H9 (cell line): ENCODE results near the gene HSD17B12. TPM values are rescaled to one million over a fixed set of nuclear protein-coding genes. Genes with fewer than 3 reads are reported as not detected.

Source experiments
- DNase-seq: peaks from one replicate; pipeline ENCODE4 v3.0.0-alpha.2; 2017
- H2AFZ ChIP-seq: one replicate; pipeline ENCODE4 v1.6.1; 2013; ENCODE audit warnings: mild to moderate bottlenecking, low read length, control low read depth, moderate library complexity
- H2AK5ac ChIP-seq: 2 replicates; pipeline ENCODE4 v1.6.1; 2013; ENCODE audit warnings: low read length, control low read depth, mixed read lengths; ENCODE audit not compliant: insufficient read length
- H2BK120ac ChIP-seq: one replicate; pipeline ENCODE4 v1.6.1; 2013; ENCODE audit warnings: low read depth, mild to moderate bottlenecking, low read length, control low read depth, inconsistent platforms; ENCODE audit not compliant: poor library complexity, severe bottlenecking
- H2BK12ac ChIP-seq: 2 replicates; pipeline ENCODE4 v1.6.1; 2013; ENCODE audit warnings: low read length, control low read depth, mixed read lengths, low read depth; ENCODE audit not compliant: insufficient read length
- H2BK15ac ChIP-seq: 2 replicates; pipeline ENCODE4 v1.6.1; 2013; ENCODE audit warnings: low read depth, low read length, control low read depth
- H2BK20ac ChIP-seq: one replicate; pipeline ENCODE4 v1.6.1; 2013; ENCODE audit warnings: low read depth, mild to moderate bottlenecking, low read length, control low read depth, inconsistent platforms; ENCODE audit not compliant: poor library complexity, severe bottlenecking
- H2BK5ac ChIP-seq: 2 replicates; pipeline ENCODE4 v1.6.1; 2013; ENCODE audit warnings: low read length, control low read depth, mixed read lengths; ENCODE audit not compliant: insufficient read length
- H3K14ac ChIP-seq: 2 replicates; pipeline ENCODE4 v1.6.1; 2013; ENCODE audit warnings: low read length, control low read depth; ENCODE audit not compliant: insufficient read depth
- H3K18ac ChIP-seq: 2 replicates; pipeline ENCODE4 v1.6.1; 2013; ENCODE audit warnings: low read depth, mild to moderate bottlenecking, mixed read lengths, low read length, control low read depth; ENCODE audit not compliant: insufficient read length
- H3K23ac ChIP-seq: 2 replicates; pipeline ENCODE4 v1.6.1; 2013; ENCODE audit warnings: low read length, control low read depth, mixed read lengths, low read depth; ENCODE audit not compliant: insufficient read length
- H3K23me2 ChIP-seq: 2 replicates; pipeline ENCODE4 v1.6.1; 2013; ENCODE audit warnings: low read depth, mild to moderate bottlenecking, mixed read lengths, low read length, control low read depth; ENCODE audit not compliant: insufficient read length, poor library complexity, severe bottlenecking
- H3K27ac ChIP-seq: 2 replicates; pipeline ENCODE4 v1.5.1; 2013; ENCODE audit warnings: low read length, control low read depth, mixed read lengths, low read depth; ENCODE audit not compliant: insufficient read length
- H3K27me3 ChIP-seq: 2 replicates; pipeline ENCODE4 v1.6.1; 2013; ENCODE audit warnings: low read length, control low read depth, inconsistent platforms; ENCODE audit not compliant: insufficient read depth
- H3K4ac ChIP-seq: 2 replicates; pipeline ENCODE4 v1.6.1; 2013; ENCODE audit warnings: low read depth, mild to moderate bottlenecking, control low read depth, inconsistent platforms, low read length, moderate library complexity
- H3K4me1 ChIP-seq: 2 replicates; pipeline ENCODE4 v1.6.1; 2013; ENCODE audit warnings: low read length, control low read depth, inconsistent platforms; ENCODE audit not compliant: insufficient read depth
- H3K4me2 ChIP-seq: 2 replicates; pipeline ENCODE4 v1.6.1; 2013; ENCODE audit warnings: low read length, control low read depth, mixed read lengths; ENCODE audit not compliant: insufficient read length, insufficient read depth
- H3K56ac ChIP-seq: 2 replicates; pipeline ENCODE4 v1.6.1; 2013; ENCODE audit warnings: low read depth, mild to moderate bottlenecking, mixed read lengths, low read length, control low read depth; ENCODE audit not compliant: insufficient read length
- H3K79me1 ChIP-seq: 2 replicates; pipeline ENCODE4 v1.6.1; 2013; ENCODE audit warnings: low read depth, mild to moderate bottlenecking, moderate library complexity, low read length, control low read depth, inconsistent platforms; ENCODE audit not compliant: insufficient read depth, poor library complexity, severe bottlenecking
- H3K79me2 ChIP-seq: 2 replicates; pipeline ENCODE4 v1.6.1; 2013; ENCODE audit warnings: low read length, control low read depth, inconsistent platforms; ENCODE audit not compliant: insufficient read depth
- H3K9ac ChIP-seq: 2 replicates; pipeline ENCODE4 v1.6.1; 2013; ENCODE audit warnings: low read length, control low read depth, mixed read lengths; ENCODE audit not compliant: insufficient read length; ENCODE audit errors: extremely low read depth
- H3K9me3 ChIP-seq: one replicate; pipeline ENCODE4 v1.6.1; 2013; ENCODE audit warnings: low read depth, low read length, inconsistent platforms; ENCODE audit not compliant: control insufficient read depth
- H3T11ph ChIP-seq: one replicate; pipeline ENCODE4 v1.6.1; 2013; ENCODE audit warnings: mild to moderate bottlenecking, low read length, control low read depth, inconsistent platforms
- H4K20me1 ChIP-seq: one replicate; pipeline ENCODE4 v1.6.1; 2013; ENCODE audit not compliant: control insufficient read depth, insufficient read length, insufficient read depth
- H4K5ac ChIP-seq: 2 replicates; pipeline ENCODE4 v1.6.1; 2013; ENCODE audit warnings: low read depth, mild to moderate bottlenecking, mixed read lengths, low read length, control low read depth; ENCODE audit not compliant: insufficient read length
- H4K8ac ChIP-seq: replicated peaks from 2 replicates; pipeline ENCODE4 v1.6.1; 2013; ENCODE audit warnings: low read length, control low read depth, mixed read lengths, low read depth; ENCODE audit not compliant: insufficient read length
- H4K91ac ChIP-seq: 2 replicates; pipeline ENCODE4 v1.6.1; 2013; ENCODE audit warnings: low read depth, mild to moderate bottlenecking, moderate library complexity, mixed read lengths, low read length, control low read depth; ENCODE audit not compliant: insufficient read length
- H3K27ac Mint-ChIP-seq, 3 experiments: 2 replicates in 2 of 3; 3 replicates in 1 of 3; pipeline ENCODE4 v1.8.0; 2020 to 2021; ENCODE audit warnings: mixed read lengths in 3 of 3, mild to moderate bottlenecking in 1 of 3, moderate library complexity in 1 of 3
- H3K27me3 Mint-ChIP-seq: 2 replicates; pipeline ENCODE4 v1.8.0; 2021; ENCODE audit warnings: low read depth, mild to moderate bottlenecking, moderate library complexity, mixed read lengths
- H3K36me3 Mint-ChIP-seq, 3 experiments: 2 replicates in 2 of 3; 3 replicates in 1 of 3; pipeline ENCODE4 v1.8.0; 2020 to 2021; ENCODE audit warnings: low read depth in 3 of 3, mixed read lengths in 3 of 3; ENCODE audit not compliant: insufficient read depth in 1 of 3
- H3K4me1 Mint-ChIP-seq, 2 experiments: 2 replicates each; pipeline ENCODE4 v1.8.0; 2020; ENCODE audit warnings: mixed read lengths in 2 of 2
- H3K4me3 Mint-ChIP-seq, 2 experiments: 2 replicates in 1 of 2; 3 replicates in 1 of 2; pipeline ENCODE4 v1.8.0; 2020 to 2021; ENCODE audit warnings: mild to moderate bottlenecking in 2 of 2, mixed read lengths in 2 of 2, moderate library complexity in 1 of 2
- H3K9me3 Mint-ChIP-seq, 2 experiments: 2 replicates in 1 of 2; 3 replicates in 1 of 2; pipeline ENCODE4 v1.8.0; 2020; ENCODE audit warnings: mild to moderate bottlenecking in 2 of 2, mixed read lengths in 2 of 2, moderate library complexity in 1 of 2
- CTCF ChIP-seq: fragments of 200-600 bp; sonication (generic); conservative IDR thresholded peaks from 3 replicates; pipeline ENCODE4 v1.8.0; 2021; ENCODE audit warnings: antibody characterized with exemption, mild to moderate bottlenecking
- WGBS: extraction: QIAGEN DNeasy Blood & Tissue Kit; methylation state at CpG from one replicate; pipeline ENCODE4 v1.1.7; 2013; ENCODE audit warnings: missing lambda C conversion rate, low lambda C conversion rate, mixed read lengths; ENCODE audit not compliant: insufficient read length; ENCODE audit errors: extremely low coverage; 5-methylcytosine and 5-hydroxymethylcytosine counted together
- total RNA-seq: library from RNA; stranded (reverse); gene quantifications from 2 replicates; pipeline ENCODE4 v1.2.1, GENCODE V29; 2021

Gene HSD17B12
- total RNA-seq, 1 experiment from 2014 or later, result 111 TPM

GRCh38 chr11:43892851-43893250 lies 212.3 kb downstream of the HSD17B12 start:
- Mint-ChIP-seq H3K9me3 (no peaks in the 10 kb centered on the region), H3K27ac (no peak overlapping the region), H3K4me3 (no peak overlapping the region), H3K36me3 (peaks cover 6 to 46% (median 45%) of the 10 kb centered on the region in 3 experiments; a peak in 6 of 7 replicates), H3K4me1 (no peaks in the 10 kb centered on the region), H3K27me3 (no peaks in the 10 kb centered on the region)
- no peaks in the 10 kb centered on the region for H3K23me2 ChIP-seq
- H2BK20ac ChIP-seq, result no peak overlapping the region
- no peak overlapping the region for H3K18ac ChIP-seq
- H3K9me3 ChIP-seq, result no peaks in the 10 kb centered on the region
- no peaks in the 10 kb centered on the region for H3K79me2 ChIP-seq
- H3K23ac ChIP-seq, result no peak overlapping the region
- H4K20me1 ChIP-seq, result no peaks in the 10 kb centered on the region
- no peak overlapping the region for H4K5ac ChIP-seq
- H3K27me3 ChIP-seq, result no peaks in the 10 kb centered on the region
- H2AK5ac ChIP-seq, result no peak overlapping the region
- H3K9ac ChIP-seq, result no peak overlapping the region
- DNase-seq, result no peak
- no peak overlapping the region for H3T11ph ChIP-seq
- H2AFZ ChIP-seq, result no peak overlapping the region
- H3K56ac ChIP-seq, result no peak overlapping the region
- H4K91ac ChIP-seq, result no peak overlapping the region
- no peaks in the 10 kb centered on the region for H3K4me1 ChIP-seq
- H2BK12ac ChIP-seq, result no peak overlapping the region
- H2BK5ac ChIP-seq, result no peak overlapping the region
- no peak overlapping the region for H3K4me2 ChIP-seq
- H4K8ac ChIP-seq, result no peak overlapping the region
- TF ChIP-seq CTCF, result no peak
- no peaks in the 10 kb centered on the region for H3K79me1 ChIP-seq
- WGBS, result no CpG with 5 or more reads among the region's 3 CpGs
- no peak overlapping the region for H3K27ac ChIP-seq
- no peak overlapping the region for H2BK15ac ChIP-seq
- H2BK120ac ChIP-seq, result no peak overlapping the region
- no peak overlapping the region for H3K4ac ChIP-seq
- no peak overlapping the region for H3K14ac ChIP-seq
